ENCODE data around the gene SNRPB2.

DNA sequence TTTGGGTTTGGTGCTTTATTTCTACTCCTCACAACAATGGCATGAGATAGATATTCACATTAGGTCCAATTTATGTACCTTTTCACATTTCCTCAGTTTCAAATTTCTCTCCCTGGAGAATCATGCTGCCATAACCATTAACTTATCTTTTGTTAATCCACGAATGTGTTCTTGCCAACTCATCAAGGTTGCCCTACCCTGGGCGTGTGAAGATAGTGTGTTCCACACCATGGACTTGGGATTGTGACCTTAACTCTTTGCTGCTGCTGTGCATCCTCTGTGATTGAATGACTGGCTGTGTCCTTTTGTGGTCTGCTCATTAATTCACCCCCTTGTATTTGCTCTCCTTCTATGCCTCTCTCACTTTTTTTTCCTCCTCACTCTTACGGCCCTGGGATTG is 34.2 kb upstream of the SNRPB2 start:
- TF ChIP-seq, protein P1, sequence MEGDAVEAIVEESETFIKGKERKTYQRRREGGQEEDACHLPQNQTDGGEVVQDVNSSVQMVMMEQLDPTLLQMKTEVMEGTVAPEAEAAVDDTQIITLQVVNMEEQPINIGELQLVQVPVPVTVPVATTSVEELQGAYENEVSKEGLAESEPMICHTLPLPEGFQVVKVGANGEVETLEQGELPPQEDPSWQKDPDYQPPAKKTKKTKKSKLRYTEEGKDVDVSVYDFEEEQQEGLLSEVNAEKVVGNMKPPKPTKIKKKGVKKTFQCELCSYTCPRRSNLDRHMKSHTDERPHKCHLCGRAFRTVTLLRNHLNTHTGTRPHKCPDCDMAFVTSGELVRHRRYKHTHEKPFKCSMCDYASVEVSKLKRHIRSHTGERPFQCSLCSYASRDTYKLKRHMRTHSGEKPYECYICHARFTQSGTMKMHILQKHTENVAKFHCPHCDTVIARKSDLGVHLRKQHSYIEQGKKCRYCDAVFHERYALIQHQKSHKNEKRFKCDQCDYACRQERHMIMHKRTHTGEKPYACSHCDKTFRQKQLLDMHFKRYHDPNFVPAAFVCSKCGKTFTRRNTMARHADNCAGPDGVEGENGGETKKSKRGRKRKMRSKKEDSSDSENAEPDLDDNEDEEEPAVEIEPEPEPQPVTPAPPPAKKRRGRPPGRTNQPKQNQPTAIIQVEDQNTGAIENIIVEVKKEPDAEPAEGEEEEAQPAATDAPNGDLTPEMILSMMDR (conservative IDR thresholded peaks at IDR 0.05; ENCODE audit: low read length): no peak
- TF ChIP-seq EZH2phosphoT487 (IDR thresholded peaks at IDR 0.05; ENCODE audit: borderline replicate concordance, low read depth, low read length): no peak

All from OCI-LY7 (cell line).